Tibial artery (tissue), 4 donors: ENCODE results near the gene LRRIQ3.

Source experiments
- DNase-seq, 2 donors: peaks; one replicate each; pipeline ENCODE4 v3.0.0-alpha.2; 2019
- H3K27ac ChIP-seq, 2 donors: fragments of 200-600 bp; sonication (generic) in 1 of 2; 1 replicate in 1 of 2; 2 replicates in 1 of 2; pipeline ENCODE4 v1.5.1; 2018 to 2019; ENCODE audit warnings: mild to moderate bottlenecking in 1 of 2
- H3K27me3 ChIP-seq, 2 donors: fragments of 200-600 bp; sonication (generic) in 1 of 2; one replicate each; pipeline versions ENCODE4 v1.5.1 to v1.6.0; 2016 to 2019
- H3K36me3 ChIP-seq, 3 donors: fragments of 200-600 bp; sonication (generic) in 2 of 3; one replicate each; pipeline ENCODE4 v1.5.1; 2016 to 2019; ENCODE audit warnings: mild to moderate bottlenecking in 2 of 3
- H3K4me1 ChIP-seq, 4 donors: fragments of 200-600 bp; sonication (generic) in 2 of 4; 1 replicate in 3 of 4; 2 replicates in 1 of 4; pipeline ENCODE4 v1.5.1; 2016 to 2019
- H3K4me3 ChIP-seq, 2 donors: fragments of 200-600 bp; sonication (generic) in 1 of 2; 1 replicate in 1 of 2; 2 replicates in 1 of 2; pipeline ENCODE4 v1.5.1; 2018 to 2019; ENCODE audit warnings: mild to moderate bottlenecking in 2 of 2
- H3K9me3 ChIP-seq, 3 donors: fragments of 200-600 bp; sonication (generic) in 1 of 3; one replicate each; pipeline ENCODE4 v1.5.1; 2016 to 2019
- CTCF ChIP-seq, 2 experiments: fragments of 200-600 bp in 1 of 2; fragments of 450-650 bp in 1 of 2; IDR thresholded peaks; one replicate each; pipeline ENCODE4 v1.5.1; 2017 to 2019; ENCODE audit warnings: antibody characterized with exemption in 2 of 2, mild to moderate bottlenecking in 1 of 2, moderate library complexity in 1 of 2
- intact Hi-C: fragments of 100-400 bp; cut with DNase I; formaldehyde crosslinking; loops from one replicate; pipeline ENCODE4 v1.15.0; 2023; ENCODE audit warnings: low total_unique reads

Gene LRRIQ3

GRCh38 chr1:74107394-74107793, 90.6 kb downstream of the LRRIQ3 start:
- Histone ChIP-seq H3K27me3 (no peaks in the 10 kb centered on the region), H3K9me3 (no peaks in the 10 kb centered on the region), H3K4me1 (no peaks in the 10 kb centered on the region), H3K36me3 (no peaks in the 10 kb centered on the region), H3K4me3 (no peak overlapping the region), H3K27ac (no peak overlapping the region)
- intact Hi-C loops = no loop called here
- no peak for TF ChIP-seq CTCF (IDR thresholded peaks at IDR 0.05)
- no peak for DNase-seq

DNA sequence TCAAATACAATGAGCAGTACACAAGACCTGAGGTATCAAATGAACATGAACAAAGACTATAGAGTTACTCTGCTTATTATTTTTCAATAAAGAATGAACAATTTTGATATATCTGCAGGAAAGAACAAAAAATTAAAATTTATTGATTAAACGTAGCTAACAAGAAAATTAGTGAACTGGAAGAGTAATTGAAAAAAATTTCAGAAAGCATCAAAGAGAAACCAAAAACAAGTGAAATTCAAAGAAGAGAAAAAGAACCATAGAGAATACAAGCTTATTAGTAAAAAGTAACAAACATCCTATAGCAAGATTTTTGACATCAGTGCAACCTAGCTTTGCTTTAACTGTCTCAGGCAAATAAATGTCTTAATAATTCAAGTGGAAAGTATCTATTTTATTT, 106.6 kb downstream of the LRRIQ3 start:
- Histone ChIP-seq H3K27ac (no peak overlapping the region), H3K4me3 (no peak overlapping the region), H3K27me3 (no peaks in the 10 kb centered on the region), H3K4me1 (no peaks in the 10 kb centered on the region), H3K9me3 (peaks cover 0 to 11% (median 0%) of the 10 kb centered on the region in 3 donors), H3K36me3 (no peaks in the 10 kb centered on the region)
- TF ChIP-seq CTCF (IDR thresholded peaks at IDR 0.05) = no peak
- intact Hi-C loops = no loop called here
- no peak for DNase-seq

DNA sequence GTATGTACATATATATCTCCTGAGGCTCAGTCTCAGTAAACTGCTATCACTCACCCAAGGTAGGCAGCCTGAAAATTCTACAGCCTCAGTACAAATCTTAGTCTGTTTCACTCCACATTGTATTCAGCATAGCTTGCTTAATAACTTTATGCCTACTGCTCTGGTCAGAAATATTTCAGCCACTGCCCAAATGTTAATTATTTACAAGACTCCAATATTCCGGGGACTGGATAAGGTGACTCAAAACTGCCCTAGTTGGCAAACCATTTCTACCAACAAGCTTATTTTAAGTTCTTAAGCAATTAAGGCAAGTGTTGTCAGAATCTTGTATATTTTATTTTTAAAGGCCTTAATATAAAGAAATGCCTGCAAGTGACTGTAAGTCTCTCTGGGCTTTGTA, 114.8 kb downstream of the LRRIQ3 start:
- no peaks in the 10 kb centered on the region for H3K9me3 ChIP-seq
- H3K4me3 ChIP-seq = no peak overlapping the region
- no peak for DNase-seq
- no peaks in the 10 kb centered on the region for H3K36me3 ChIP-seq
- intact Hi-C loops = no loop called here
- H3K4me1 ChIP-seq = no peaks in the 10 kb centered on the region
- H3K27me3 ChIP-seq = no peaks in the 10 kb centered on the region
- no peak overlapping the region for H3K27ac ChIP-seq
- no peak for TF ChIP-seq CTCF (IDR thresholded peaks at IDR 0.05)

- Histone ChIP-seq H3K36me3 (no peaks in the 10 kb centered on the region), H3K27ac (no peak overlapping the region), H3K27me3 (no peaks in the 10 kb centered on the region), H3K9me3 (peaks cover 0 to 3% (median 0%) of the 10 kb centered on the region in 3 donors), H3K4me1 (no peaks in the 10 kb centered on the region), H3K4me3 (no peak overlapping the region)
- no peak for DNase-seq
- TF ChIP-seq CTCF (IDR thresholded peaks at IDR 0.05) = no peak
- intact Hi-C loops = no loop called here
Measured at GRCh38 chr1:74065081-74065480, 132.9 kb downstream of the LRRIQ3 start.

DNA sequence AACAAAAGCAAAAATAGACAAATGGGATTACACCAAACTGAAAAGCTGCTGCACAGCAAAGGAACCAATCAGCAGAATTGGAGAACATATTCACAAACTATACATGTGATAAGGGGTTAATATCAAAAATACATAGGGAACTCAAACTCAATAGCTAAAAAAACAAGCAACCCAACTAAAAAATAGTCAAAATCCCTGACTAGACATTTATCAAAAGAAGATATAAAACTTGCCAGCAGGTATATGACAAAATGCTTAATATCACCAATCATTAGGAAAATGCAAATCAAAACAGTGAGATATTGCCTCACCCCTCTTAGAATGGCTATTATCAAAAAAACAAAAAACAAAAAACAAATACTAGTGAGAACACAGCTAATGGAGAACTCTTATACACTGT, 140.3 kb downstream of the LRRIQ3 start:
- Histone ChIP-seq H3K27ac (no peak overlapping the region), H3K4me3 (no peak overlapping the region), H3K27me3 (no peaks in the 10 kb centered on the region), H3K36me3 (no peaks in the 10 kb centered on the region), H3K4me1 (no peaks in the 10 kb centered on the region), H3K9me3 (peaks cover 0 to 3% (median 0%) of the 10 kb centered on the region in 3 donors)
- intact Hi-C loops = no loop called here
- no peak for TF ChIP-seq CTCF (IDR thresholded peaks at IDR 0.05)
- no peak for DNase-seq

DNA sequence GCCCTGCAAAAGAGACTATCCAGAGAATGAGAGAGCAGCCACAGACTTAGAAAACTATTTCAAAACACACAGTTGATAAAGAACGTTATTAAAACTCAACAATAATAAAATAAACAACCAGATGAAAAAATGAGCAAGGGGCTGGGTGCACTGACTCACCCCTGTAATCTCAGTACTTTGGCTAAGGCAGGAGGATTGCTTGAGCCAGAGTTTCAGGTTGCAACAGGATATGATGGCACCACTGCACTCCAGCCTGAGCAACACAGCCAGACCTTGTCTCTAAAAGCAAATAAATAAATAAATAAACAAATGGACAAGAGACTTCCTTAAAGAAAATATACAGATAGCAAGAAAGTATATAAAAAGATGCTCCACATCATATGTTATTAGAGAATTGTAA, 144.6 kb downstream of the LRRIQ3 start:
- Histone ChIP-seq H3K27ac (no peak overlapping the region), H3K4me3 (no peak overlapping the region), H3K27me3 (no peaks in the 10 kb centered on the region), H3K9me3 (no peaks in the 10 kb centered on the region), H3K36me3 (no peaks in the 10 kb centered on the region), H3K4me1 (no peaks in the 10 kb centered on the region)
- intact Hi-C loops = no loop called here
- no peak for TF ChIP-seq CTCF (IDR thresholded peaks at IDR 0.05)
- no peak for DNase-seq
